ENCODE measurements around the gene EIF3D. TPM values are rescaled to one million over a fixed set of nuclear protein-coding genes. Genes with fewer than 3 reads are reported as not detected.

The EIF3D gene
- total and polyA plus RNA-seq, 2 of the 4 experiments (the other 2 are of a cell fraction) = 339 to 746 TPM

- Histone ChIP-seq H3K9me1 (ENCODE audit: insufficient read depth, low read length) (peaks cover 9% of the 10 kb centered on the region), H3K18ac (ENCODE audit: low read depth, low read length) (no peak overlapping the region), H3K9me3 (ENCODE audit: control insufficient read depth, insufficient read depth, low read length) (no peaks in the 10 kb centered on the region), H2AK9ac (replicated peaks; ENCODE audit: low read depth, low read length, poor library complexity) (no peak overlapping the region), H4K8ac (ENCODE audit: low read depth in 2 of 2, low read length in 2 of 2) (no peak overlapping the region), H3K14ac (replicated peaks; ENCODE audit: low read depth, low read length) (no peak overlapping the region), H3K27ac (ENCODE audit: insufficient read depth, low read length) (no peak overlapping the region), H2BK20ac (ENCODE audit: low read depth, low read length) (no peak overlapping the region), H3K23ac (ENCODE audit: low read depth, low read length) (no peak overlapping the region), H3K56ac (ENCODE audit: extremely low read depth, insufficient read depth, low read length) (no peak overlapping the region), H2BK15ac (ENCODE audit: low read depth, low read length) (no peak overlapping the region), H4K20me1 (ENCODE audit: insufficient read depth, low read length) (no peaks in the 10 kb centered on the region), H2BK5ac (ENCODE audit: low read depth, low read length, poor library complexity, severe bottlenecking) (no peak overlapping the region), H3K4me3 (ENCODE audit: insufficient read depth, low read depth, low read length) (no peak overlapping the region), H2BK120ac (ENCODE audit: low read depth, low read length) (no peak overlapping the region), H3K4me2 (ENCODE audit: low read depth, low read length) (no peak overlapping the region), H3K79me1 (ENCODE audit: low read depth in 1 of 2, low read length in 2 of 2) (no peaks in the 10 kb centered on the region), H2AFZ (replicated peaks; ENCODE audit: low read length, poor library complexity) (peak overlapping the region; percentile 49), H4K91ac (ENCODE audit: insufficient read depth, low read depth, low read length) (no peak overlapping the region), H2AK5ac (ENCODE audit: low read depth, low read length) (no peak overlapping the region), H3K4me1 (ENCODE audit: control insufficient read depth, insufficient read depth, low read length) (peaks cover 5% of the 10 kb centered on the region), H3K27me3 (ENCODE audit: control insufficient read depth, insufficient read depth, low read length) (peaks cover 20% of the 10 kb centered on the region), H3K36me3 (ENCODE audit: control insufficient read depth, insufficient read depth, low read length) (no peaks in the 10 kb centered on the region), H4K5ac (ENCODE audit: low read depth, low read length) (no peak overlapping the region), H3K9ac (ENCODE audit: low read depth, low read length) (no peak overlapping the region), H3K4ac (ENCODE audit: low read depth, low read length) (no peak overlapping the region)
- TF ChIP-seq MXI1 (IDR thresholded peaks at IDR 0.05; ENCODE audit: borderline replicate concordance, low read depth, low read length) (no peak), SMC3 (IDR thresholded peaks at IDR 0.05; ENCODE audit: low read depth, low read length) (no peak), RFX5 (IDR thresholded peaks at IDR 0.05; ENCODE audit: low read depth, low read length) (no peak), NFE2L2 (IDR thresholded peaks at IDR 0.05; ENCODE audit: low read depth, low read length) (no peak), POLR2A (IDR thresholded peaks at IDR 0.05; ENCODE audit: low read depth, low read length) (no peak)
- TF ChIP-seq, protein P1, sequence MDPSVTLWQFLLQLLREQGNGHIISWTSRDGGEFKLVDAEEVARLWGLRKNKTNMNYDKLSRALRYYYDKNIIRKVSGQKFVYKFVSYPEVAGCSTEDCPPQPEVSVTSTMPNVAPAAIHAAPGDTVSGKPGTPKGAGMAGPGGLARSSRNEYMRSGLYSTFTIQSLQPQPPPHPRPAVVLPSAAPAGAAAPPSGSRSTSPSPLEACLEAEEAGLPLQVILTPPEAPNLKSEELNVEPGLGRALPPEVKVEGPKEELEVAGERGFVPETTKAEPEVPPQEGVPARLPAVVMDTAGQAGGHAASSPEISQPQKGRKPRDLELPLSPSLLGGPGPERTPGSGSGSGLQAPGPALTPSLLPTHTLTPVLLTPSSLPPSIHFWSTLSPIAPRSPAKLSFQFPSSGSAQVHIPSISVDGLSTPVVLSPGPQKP (IDR thresholded peaks at IDR 0.05; ENCODE audit: borderline replicate concordance, low read depth, low read length) = no peak
- ATAC-seq (ENCODE audit: low read depth) (no peak), DNase-seq (no peak)
- dilution Hi-C loops (cut with HindIII; ENCODE audit: low sequenced_read_pairs, unreplicated experiment) (no loop called here), in situ Hi-C loops (cut with MboI; ENCODE audit: low sequenced_read_pairs) (no loop called here), intact Hi-C loops (cut with micrococcal nuclease) (no loop called here)
- WGBS, 2 experiments (ENCODE audit: extremely low coverage in 2 of 2, insufficient read length in 1 of 2) = 67% methylated on average over 32 of the region's 48 CpGs; no CpG with 5 or more reads in 1 of the 2 experiments
- ChIA-PET CTCF (no interaction called here), POLR2A (ENCODE audit: unreplicated experiment) (no interaction called here)
- no TSS peak for BruUV-seq (replicated peaks)
These were observed 35.6 kb upstream of the EIF3D start for GRCh38 chr22:36564422-36565158.

Data from IMR-90 (cell line).